ENCODE data around the gene FAM124A.

- TF ChIP-seq, protein P1, sequence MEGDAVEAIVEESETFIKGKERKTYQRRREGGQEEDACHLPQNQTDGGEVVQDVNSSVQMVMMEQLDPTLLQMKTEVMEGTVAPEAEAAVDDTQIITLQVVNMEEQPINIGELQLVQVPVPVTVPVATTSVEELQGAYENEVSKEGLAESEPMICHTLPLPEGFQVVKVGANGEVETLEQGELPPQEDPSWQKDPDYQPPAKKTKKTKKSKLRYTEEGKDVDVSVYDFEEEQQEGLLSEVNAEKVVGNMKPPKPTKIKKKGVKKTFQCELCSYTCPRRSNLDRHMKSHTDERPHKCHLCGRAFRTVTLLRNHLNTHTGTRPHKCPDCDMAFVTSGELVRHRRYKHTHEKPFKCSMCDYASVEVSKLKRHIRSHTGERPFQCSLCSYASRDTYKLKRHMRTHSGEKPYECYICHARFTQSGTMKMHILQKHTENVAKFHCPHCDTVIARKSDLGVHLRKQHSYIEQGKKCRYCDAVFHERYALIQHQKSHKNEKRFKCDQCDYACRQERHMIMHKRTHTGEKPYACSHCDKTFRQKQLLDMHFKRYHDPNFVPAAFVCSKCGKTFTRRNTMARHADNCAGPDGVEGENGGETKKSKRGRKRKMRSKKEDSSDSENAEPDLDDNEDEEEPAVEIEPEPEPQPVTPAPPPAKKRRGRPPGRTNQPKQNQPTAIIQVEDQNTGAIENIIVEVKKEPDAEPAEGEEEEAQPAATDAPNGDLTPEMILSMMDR (IDR thresholded peaks at IDR 0.05): no peak
- TF ChIP-seq POLR2A (IDR thresholded peaks at IDR 0.05): no peak
Measured at GRCh38 chr13:51230477-51231105, 8.4 kb downstream of the FAM124A start.
